Measurements from ENCODE around the gene NEK5.

Gene NEK5

DNA sequence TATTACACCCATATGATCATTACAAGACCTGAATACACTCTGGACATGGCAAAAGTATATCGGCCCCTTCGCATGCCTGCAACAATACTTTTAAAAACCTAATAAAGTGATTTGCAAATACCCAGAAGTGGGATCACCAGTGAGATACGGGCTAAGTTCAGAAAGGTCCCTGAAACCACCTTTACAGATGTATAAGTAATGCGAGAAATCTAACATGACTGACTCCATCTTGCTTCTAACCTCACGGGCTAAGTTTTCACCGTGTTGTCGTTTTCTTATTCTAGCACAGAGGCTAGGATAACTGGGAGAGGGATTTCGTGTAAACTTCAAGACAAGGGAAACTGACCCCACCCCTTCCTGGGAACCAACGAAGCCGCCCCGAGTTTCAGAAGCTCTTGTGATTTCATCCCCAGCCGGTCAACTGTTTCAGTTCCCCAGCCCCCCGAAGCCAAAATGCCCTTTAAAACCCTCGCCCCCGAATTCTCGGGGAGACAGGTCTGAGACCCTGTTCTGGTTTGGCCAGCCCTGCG, 29.8 kb upstream of the NEK5 start:
- peak overlapping the region; percentile 71 for H3K4me3 ChIP-seq (ENCODE audit: low read depth, low read length)
- in situ Hi-C loops (cut with HindIII; ENCODE audit: low sequenced_read_pairs), result no loop called here
- peak; percentile 41 for DNase-seq (ENCODE audit: low read depth, low spot score)
- TF ChIP-seq, protein P1, sequence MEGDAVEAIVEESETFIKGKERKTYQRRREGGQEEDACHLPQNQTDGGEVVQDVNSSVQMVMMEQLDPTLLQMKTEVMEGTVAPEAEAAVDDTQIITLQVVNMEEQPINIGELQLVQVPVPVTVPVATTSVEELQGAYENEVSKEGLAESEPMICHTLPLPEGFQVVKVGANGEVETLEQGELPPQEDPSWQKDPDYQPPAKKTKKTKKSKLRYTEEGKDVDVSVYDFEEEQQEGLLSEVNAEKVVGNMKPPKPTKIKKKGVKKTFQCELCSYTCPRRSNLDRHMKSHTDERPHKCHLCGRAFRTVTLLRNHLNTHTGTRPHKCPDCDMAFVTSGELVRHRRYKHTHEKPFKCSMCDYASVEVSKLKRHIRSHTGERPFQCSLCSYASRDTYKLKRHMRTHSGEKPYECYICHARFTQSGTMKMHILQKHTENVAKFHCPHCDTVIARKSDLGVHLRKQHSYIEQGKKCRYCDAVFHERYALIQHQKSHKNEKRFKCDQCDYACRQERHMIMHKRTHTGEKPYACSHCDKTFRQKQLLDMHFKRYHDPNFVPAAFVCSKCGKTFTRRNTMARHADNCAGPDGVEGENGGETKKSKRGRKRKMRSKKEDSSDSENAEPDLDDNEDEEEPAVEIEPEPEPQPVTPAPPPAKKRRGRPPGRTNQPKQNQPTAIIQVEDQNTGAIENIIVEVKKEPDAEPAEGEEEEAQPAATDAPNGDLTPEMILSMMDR (IDR thresholded peaks at IDR 0.05; ENCODE audit: low read depth, low read length), result no peak

DNA sequence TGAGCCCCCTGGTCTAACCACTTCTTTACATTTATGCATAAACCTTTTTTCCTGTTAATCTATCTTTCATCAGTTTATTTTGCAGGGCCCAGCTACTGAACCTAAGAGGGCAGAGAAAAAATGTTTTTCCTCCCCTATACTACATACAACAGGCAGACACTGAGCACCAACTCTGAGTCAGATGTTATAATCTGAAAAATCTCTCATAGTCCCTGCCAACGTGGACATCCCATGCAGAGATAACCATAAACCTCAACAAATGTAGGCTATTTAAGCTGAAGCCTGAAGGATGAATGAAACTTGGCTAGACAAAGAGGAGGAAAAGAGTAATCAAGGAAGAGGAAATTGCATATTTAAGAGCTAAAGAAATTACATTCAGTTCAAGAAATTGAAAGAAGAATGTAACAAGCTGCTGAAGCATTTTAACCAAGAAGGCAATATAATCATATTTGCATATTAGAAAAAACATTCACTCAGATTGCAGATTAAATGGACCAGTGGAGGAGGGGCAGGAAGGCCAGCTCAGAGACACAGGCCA, 27.9 kb upstream of the NEK5 start:
- in situ Hi-C loops (cut with HindIII; ENCODE audit: low sequenced_read_pairs), result no loop called here
- no peak overlapping the region for H3K4me3 ChIP-seq (ENCODE audit: low read depth, low read length)
- DNase-seq (ENCODE audit: low read depth, low spot score), result peak; percentile 42
- TF ChIP-seq, protein P1 (IDR thresholded peaks at IDR 0.05; ENCODE audit: low read depth, low read length), result no peak

DNA sequence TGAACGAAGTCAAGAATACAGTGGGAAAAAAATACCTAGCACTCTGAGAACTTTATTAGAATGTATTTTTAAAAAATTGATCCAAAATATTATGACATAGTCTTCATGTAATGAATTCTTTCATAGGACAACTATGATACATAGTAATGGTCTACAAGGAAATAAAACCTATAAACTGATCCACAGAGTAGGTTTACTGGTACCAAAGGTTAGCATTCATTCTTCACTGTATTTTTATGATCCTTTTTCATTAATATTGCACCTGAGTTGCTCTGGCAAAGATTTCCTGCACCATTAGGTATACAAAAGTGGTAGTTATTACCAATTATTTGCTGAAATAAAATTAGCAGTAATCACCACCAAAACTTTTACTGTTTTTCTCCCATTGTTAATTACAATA, 26.3 kb upstream of the NEK5 start:
- in situ Hi-C loops (cut with HindIII; ENCODE audit: low sequenced_read_pairs), result no loop called here
- no peak for DNase-seq (ENCODE audit: low read depth, low spot score)
- no peak overlapping the region for H3K4me3 ChIP-seq (ENCODE audit: low read depth, low read length)
- TF ChIP-seq, protein P1 (IDR thresholded peaks at IDR 0.05; ENCODE audit: low read depth, low read length), result no peak

DNA sequence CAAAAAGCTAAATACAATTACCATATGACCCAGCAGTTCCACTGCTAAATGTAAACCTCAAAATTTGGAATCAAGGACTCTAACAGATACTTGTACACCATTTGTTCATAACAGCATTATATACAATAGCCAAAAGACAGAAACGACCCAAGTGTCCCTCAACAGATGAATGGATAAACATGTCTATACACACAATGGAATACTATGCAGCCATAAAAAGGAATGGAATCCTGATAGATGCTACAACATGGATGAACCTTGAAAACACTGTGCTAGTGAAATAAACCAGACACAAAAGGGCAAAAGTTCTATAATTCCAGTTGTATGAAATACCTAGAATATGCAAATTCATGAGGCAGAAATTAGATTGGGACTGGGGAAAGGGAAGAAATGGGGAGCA, 18.4 kb upstream of the NEK5 start:
- TF ChIP-seq, protein P1 (IDR thresholded peaks at IDR 0.05; ENCODE audit: low read depth, low read length), result no peak
- in situ Hi-C loops (cut with HindIII; ENCODE audit: low sequenced_read_pairs), result no loop called here
- H3K4me3 ChIP-seq (ENCODE audit: low read depth, low read length), result no peak overlapping the region
- no peak for DNase-seq (ENCODE audit: low read depth, low spot score)

DNA sequence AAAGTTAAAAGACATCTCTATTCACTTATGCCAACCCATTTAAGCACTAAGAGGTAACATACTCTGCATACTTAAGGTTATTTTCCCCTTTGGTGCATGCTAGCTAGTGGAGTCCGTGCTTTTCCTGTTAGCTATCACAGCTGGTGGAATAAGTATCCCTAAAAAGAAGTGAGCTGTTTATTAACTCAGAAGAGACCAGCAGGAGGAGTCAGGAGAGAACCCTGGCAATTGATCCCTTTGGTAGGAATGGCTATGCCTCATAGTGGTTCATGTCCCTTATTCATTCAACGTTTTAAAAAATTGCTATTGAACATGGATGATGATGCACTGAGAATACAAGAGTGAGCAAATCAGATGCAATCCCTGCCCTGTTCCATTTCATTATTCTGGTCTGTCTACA, 12.4 kb upstream of the NEK5 start:
- in situ Hi-C loops (cut with HindIII; ENCODE audit: low sequenced_read_pairs), result no loop called here
- no peak for DNase-seq (ENCODE audit: low read depth, low spot score)
- TF ChIP-seq, protein P1 (IDR thresholded peaks at IDR 0.05; ENCODE audit: low read depth, low read length), result no peak
- no peak overlapping the region for H3K4me3 ChIP-seq (ENCODE audit: low read depth, low read length)

DNA sequence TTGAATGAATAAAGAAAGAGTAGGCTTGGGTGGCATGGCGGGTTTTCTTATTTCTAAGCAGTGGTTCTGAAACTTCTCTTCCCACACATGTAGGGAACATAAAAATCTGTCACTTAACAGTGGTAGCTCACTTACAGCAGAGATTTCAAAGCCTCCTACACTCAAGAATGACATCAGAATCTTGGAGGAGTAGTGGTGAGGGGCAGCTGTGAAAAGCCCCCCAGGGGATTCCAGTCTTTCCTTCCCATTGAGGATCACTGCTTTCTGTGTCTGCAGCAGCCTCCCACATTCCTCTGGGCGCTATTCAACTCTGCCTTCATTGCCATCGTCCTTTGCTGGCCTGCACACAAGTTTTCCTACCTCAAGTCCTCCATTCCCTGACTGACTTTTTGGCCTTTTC, 8.6 kb upstream of the NEK5 start:
- H3K4me3 ChIP-seq (ENCODE audit: low read depth, low read length), result no peak overlapping the region
- in situ Hi-C loops (cut with HindIII; ENCODE audit: low sequenced_read_pairs), result no loop called here
- TF ChIP-seq, protein P1 (IDR thresholded peaks at IDR 0.05; ENCODE audit: low read depth, low read length), result no peak
- DNase-seq (ENCODE audit: low read depth, low spot score), result no peak

Data from astrocyte of the spinal cord (primary cell).